Measurements from ENCODE around the gene ITGB3BP. TPM values are rescaled to one million over a fixed set of nuclear protein-coding genes. Genes with fewer than 3 reads are reported as not detected.
A peak's percentile ranks its signal among the peaks of the same experiment; 100 is the strongest.

ITGB3BP gene
- total and polyA plus RNA-seq, 2 of the 13 experiments (the other 11 are each of a cell fraction or from before 2014, with no cell fraction given) = 19.0 to 46.5 TPM

- TF ChIP-seq, protein P1, sequence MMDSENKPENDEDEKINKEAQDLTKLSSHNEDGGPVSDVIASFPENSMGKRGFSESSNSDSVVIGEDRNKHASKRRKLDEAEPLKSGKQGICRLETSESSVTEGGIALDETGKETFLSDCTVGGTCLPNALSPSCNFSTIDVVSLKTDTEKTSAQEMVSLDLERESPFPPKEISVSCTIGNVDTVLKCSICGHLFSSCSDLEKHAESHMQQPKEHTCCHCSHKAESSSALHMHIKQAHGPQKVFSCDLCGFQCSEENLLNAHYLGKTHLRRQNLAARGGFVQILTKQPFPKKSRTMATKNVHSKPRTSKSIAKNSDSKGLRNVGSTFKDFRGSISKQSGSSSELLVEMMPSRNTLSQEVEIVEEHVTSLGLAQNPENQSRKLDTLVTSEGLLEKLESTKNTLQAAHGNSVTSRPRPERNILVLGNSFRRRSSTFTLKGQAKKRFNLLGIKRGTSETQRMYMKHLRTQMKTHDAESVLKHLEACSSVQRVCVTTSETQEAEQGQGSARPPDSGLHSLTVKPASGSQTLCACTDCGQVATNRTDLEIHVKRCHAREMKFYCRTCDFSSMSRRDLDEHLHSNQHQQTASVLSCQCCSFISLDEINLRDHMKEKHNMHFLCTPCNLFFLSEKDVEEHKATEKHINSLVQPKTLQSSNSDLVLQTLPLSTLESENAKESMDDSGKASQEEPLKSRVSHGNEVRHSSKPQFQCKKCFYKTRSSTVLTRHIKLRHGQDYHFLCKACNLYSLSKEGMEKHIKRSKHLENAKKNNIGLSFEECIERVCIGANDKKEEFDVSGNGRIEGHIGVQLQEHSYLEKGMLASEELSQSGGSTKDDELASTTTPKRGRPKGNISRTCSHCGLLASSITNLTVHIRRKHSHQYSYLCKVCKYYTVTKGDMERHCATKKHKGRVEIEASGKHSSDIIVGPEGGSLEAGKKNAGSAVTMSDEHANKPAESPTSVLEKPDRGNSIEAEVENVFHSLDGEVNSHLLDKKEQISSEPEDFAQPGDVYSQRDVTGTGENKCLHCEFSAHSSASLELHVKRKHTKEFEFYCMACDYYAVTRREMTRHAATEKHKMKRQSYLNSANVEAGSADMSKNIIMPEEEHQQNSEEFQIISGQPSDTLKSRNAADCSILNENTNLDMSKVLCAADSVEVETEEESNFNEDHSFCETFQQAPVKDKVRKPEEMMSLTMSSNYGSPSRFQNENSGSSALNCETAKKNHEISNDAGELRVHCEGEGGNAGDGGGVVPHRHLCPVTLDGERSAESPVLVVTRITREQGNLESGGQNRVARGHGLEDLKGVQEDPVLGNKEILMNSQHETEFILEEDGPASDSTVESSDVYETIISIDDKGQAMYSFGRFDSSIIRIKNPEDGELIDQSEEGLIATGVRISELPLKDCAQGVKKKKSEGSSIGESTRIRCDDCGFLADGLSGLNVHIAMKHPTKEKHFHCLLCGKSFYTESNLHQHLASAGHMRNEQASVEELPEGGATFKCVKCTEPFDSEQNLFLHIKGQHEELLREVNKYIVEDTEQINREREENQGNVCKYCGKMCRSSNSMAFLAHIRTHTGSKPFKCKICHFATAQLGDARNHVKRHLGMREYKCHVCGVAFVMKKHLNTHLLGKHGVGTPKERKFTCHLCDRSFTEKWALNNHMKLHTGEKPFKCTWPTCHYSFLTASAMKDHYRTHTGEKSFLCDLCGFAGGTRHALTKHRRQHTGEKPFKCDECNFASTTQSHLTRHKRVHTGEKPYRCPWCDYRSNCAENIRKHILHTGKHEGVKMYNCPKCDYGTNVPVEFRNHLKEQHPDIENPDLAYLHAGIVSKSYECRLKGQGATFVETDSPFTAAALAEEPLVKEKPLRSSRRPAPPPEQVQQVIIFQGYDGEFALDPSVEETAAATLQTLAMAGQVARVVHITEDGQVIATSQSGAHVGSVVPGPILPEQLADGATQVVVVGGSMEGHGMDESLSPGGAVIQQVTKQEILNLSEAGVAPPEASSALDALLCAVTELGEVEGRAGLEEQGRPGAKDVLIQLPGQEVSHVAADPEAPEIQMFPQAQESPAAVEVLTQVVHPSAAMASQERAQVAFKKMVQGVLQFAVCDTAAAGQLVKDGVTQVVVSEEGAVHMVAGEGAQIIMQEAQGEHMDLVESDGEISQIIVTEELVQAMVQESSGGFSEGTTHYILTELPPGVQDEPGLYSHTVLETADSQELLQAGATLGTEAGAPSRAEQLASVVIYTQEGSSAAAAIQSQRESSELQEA (CRISPR knock-in tag; IDR thresholded peaks at IDR 0.05; ENCODE audit: not compliant biosample characterization) = peak; percentile 86
- TF ChIP-seq MTA1 (CRISPR knock-in tag; IDR thresholded peaks at IDR 0.05; ENCODE audit: borderline replicate concordance) (peak; percentile 83; the same call in 1 of the 2 replicates), SYNCRIP (IDR thresholded peaks at IDR 0.05; ENCODE audit: insufficient read depth, low read depth, low read length) (no peak), MAFG (CRISPR knock-in tag; IDR thresholded peaks at IDR 0.05) (no peak), HBP1 (CRISPR knock-in tag; IDR thresholded peaks at IDR 0.05; ENCODE audit: low read depth) (peak; percentile 94; the same call in 1 of the 2 replicates), PBX3 (CRISPR knock-in tag; IDR thresholded peaks at IDR 0.05; ENCODE audit: borderline replicate concordance) (no peak), HNF4G (IDR thresholded peaks at IDR 0.05; ENCODE audit: borderline replicate concordance, low read depth, low read length) (no peak), HNF4G (CRISPR knock-in tag; IDR thresholded peaks at IDR 0.05; ENCODE audit: borderline replicate concordance, low read depth) (no peak), SMARCC2 (IDR thresholded peaks at IDR 0.05) (no peak), ZNF775 (CRISPR knock-in tag; IDR thresholded peaks at IDR 0.05; ENCODE audit: borderline replicate concordance) (0 out of 2 replicates have a peak, but pooled peaks have one; percentile 34), SPEN (CRISPR knock-in tag; IDR thresholded peaks at IDR 0.05; ENCODE audit: low read depth) (peak; percentile 80; the same call in 1 of the 2 replicates), RNF2 (conservative IDR thresholded peaks at IDR 0.05; ENCODE audit: low read depth) (peak; percentile 64; the same call in 1 of the 2 replicates), ZNF513 (CRISPR knock-in tag; conservative IDR thresholded peaks at IDR 0.05) (no peak)
Observed at GRCh38 chr1:63522891-63523728, at the start of gene ITGB3BP, which contains the start of gene EFCAB7 (continued).
